Measurements from ENCODE around the gene ZSCAN25.
"Not testable (repeated sequence)": the region's sequence is repeated elsewhere in the genome, so short reads cannot be mapped to it uniquely, and the experiment has no call there.

The ZSCAN25 gene

GRCh38 chr7:99623702-99624447 lies 7.1 kb downstream of the ZSCAN25 start:
- in situ Hi-C loops (cut with MboI; ENCODE audit: low sequenced_read_pairs), result no loop called here
- Histone ChIP-seq H3K4me1 (no peaks in the 10 kb centered on the region), H3K27me3 (ENCODE audit: low read depth) (no peaks in the 10 kb centered on the region), H3K36me3 (replicated peaks) (peaks cover 88% of the 10 kb centered on the region), H3K9me3 (no peaks in the 10 kb centered on the region), H3K4me3 (no peak overlapping the region)
- no peak for DNase-seq (ENCODE audit: low spot score in 2 of 2)

- no peak overlapping the region for H3K4me3 ChIP-seq
- H3K9me3 ChIP-seq, result no peaks in the 10 kb centered on the region
- H3K4me1 ChIP-seq, result no peaks in the 10 kb centered on the region
- no peaks in the 10 kb centered on the region for H3K27me3 ChIP-seq (ENCODE audit: low read depth)
- no peak for DNase-seq (ENCODE audit: low spot score in 2 of 2)
- in situ Hi-C loops (cut with MboI; ENCODE audit: low sequenced_read_pairs), result no loop called here
- H3K36me3 ChIP-seq (replicated peaks), result peaks cover 88% of the 10 kb centered on the region
Measured at GRCh38 chr7:99624484-99624883, 7.7 kb downstream of the ZSCAN25 start.

- Histone ChIP-seq H3K4me1 (no peaks in the 10 kb centered on the region), H3K9me3 (no peaks in the 10 kb centered on the region), H3K36me3 (replicated peaks) (peaks cover 88% of the 10 kb centered on the region), H3K4me3 (no peak overlapping the region), H3K27me3 (ENCODE audit: low read depth) (no peaks in the 10 kb centered on the region)
- in situ Hi-C loops (cut with MboI; ENCODE audit: low sequenced_read_pairs), result no loop called here
- no peak for DNase-seq (ENCODE audit: low spot score in 2 of 2)
Measured at GRCh38 chr7:99625321-99625720, 8.6 kb downstream of the ZSCAN25 start.

- in situ Hi-C loops (cut with MboI; ENCODE audit: low sequenced_read_pairs), result no loop called here
- H3K27me3 ChIP-seq (ENCODE audit: low read depth), result no peaks in the 10 kb centered on the region
- H3K9me3 ChIP-seq, result no peaks in the 10 kb centered on the region
- no peaks in the 10 kb centered on the region for H3K4me1 ChIP-seq
- peaks cover 89% of the 10 kb centered on the region for H3K36me3 ChIP-seq (replicated peaks)
- no peak overlapping the region for H3K4me3 ChIP-seq
- DNase-seq (ENCODE audit: low spot score in 2 of 2), result no peak
Measured at GRCh38 chr7:99625961-99626360, 9.2 kb downstream of the ZSCAN25 start.

- no peak for DNase-seq (ENCODE audit: low spot score in 2 of 2)
- Histone ChIP-seq H3K27me3 (ENCODE audit: low read depth) (no peaks in the 10 kb centered on the region), H3K4me1 (no peaks in the 10 kb centered on the region), H3K9me3 (no peaks in the 10 kb centered on the region), H3K36me3 (replicated peaks) (peaks cover 82% of the 10 kb centered on the region), H3K4me3 (no peak overlapping the region)
- in situ Hi-C loops (cut with MboI; ENCODE audit: low sequenced_read_pairs), result no loop called here
Measured at GRCh38 chr7:99626661-99627060, 9.9 kb downstream of the ZSCAN25 start.

- DNase-seq (ENCODE audit: low spot score in 2 of 2), result no peak
- no peaks in the 10 kb centered on the region for H3K4me1 ChIP-seq
- no peaks in the 10 kb centered on the region for H3K27me3 ChIP-seq (ENCODE audit: low read depth)
- H3K9me3 ChIP-seq, result no peaks in the 10 kb centered on the region
- no peak overlapping the region for H3K4me3 ChIP-seq
- peaks cover 79% of the 10 kb centered on the region for H3K36me3 ChIP-seq (replicated peaks)
- in situ Hi-C loops (cut with MboI; ENCODE audit: low sequenced_read_pairs), result no loop called here
Measured at GRCh38 chr7:99627513-99627912, 10.8 kb downstream of the ZSCAN25 start.

GRCh38 chr7:99628471-99629465 lies 12.0 kb downstream of the ZSCAN25 start:
- no peak for DNase-seq (ENCODE audit: low spot score in 2 of 2)
- Histone ChIP-seq H3K27me3 (ENCODE audit: low read depth) (no peaks in the 10 kb centered on the region), H3K4me1 (no peaks in the 10 kb centered on the region), H3K9me3 (no peaks in the 10 kb centered on the region), H3K4me3 (no peak overlapping the region), H3K36me3 (replicated peaks) (peaks cover 67% of the 10 kb centered on the region)
- in situ Hi-C loops (cut with MboI; ENCODE audit: low sequenced_read_pairs), result no loop called here

- H3K36me3 ChIP-seq (replicated peaks), result peaks cover 58% of the 10 kb centered on the region
Measured at GRCh38 chr7:99629643-99630042, 12.9 kb downstream of the ZSCAN25 start.

GRCh38 chr7:99631295-99632109 lies 14.8 kb downstream of the ZSCAN25 start:
- H3K27me3 ChIP-seq (ENCODE audit: low read depth), result no peaks in the 10 kb centered on the region
- no peaks in the 10 kb centered on the region for H3K9me3 ChIP-seq
- in situ Hi-C loops (cut with MboI; ENCODE audit: low sequenced_read_pairs), result no loop called here
- no peaks in the 10 kb centered on the region for H3K4me1 ChIP-seq
- H3K4me3 ChIP-seq, result no peak overlapping the region
- peaks cover 39% of the 10 kb centered on the region for H3K36me3 ChIP-seq (replicated peaks)
- DNase-seq (ENCODE audit: low spot score in 2 of 2), result no peak

More at GRCh38 chr7:99629643-99630042, 12.9 kb downstream of the ZSCAN25 start:
- no peaks in the 10 kb centered on the region for H3K9me3 ChIP-seq
- H3K4me1 ChIP-seq, result no peaks in the 10 kb centered on the region
- H3K4me3 ChIP-seq, result no peak overlapping the region
- no peaks in the 10 kb centered on the region for H3K27me3 ChIP-seq (ENCODE audit: low read depth)
- in situ Hi-C loops (cut with MboI; ENCODE audit: low sequenced_read_pairs), result no loop called here
- DNase-seq (ENCODE audit: low spot score in 2 of 2), result no peak

- H3K9me3 ChIP-seq; H3K4me3 ChIP-seq; H3K4me1 ChIP-seq; H3K27me3 ChIP-seq (ENCODE audit: low read depth); in situ Hi-C loops (cut with MboI; ENCODE audit: low sequenced_read_pairs); DNase-seq (ENCODE audit: low spot score in 2 of 2); H3K36me3 ChIP-seq (replicated peaks): not testable (repeated sequence)
Measured at GRCh38 chr7:99637414-99637813, 20.7 kb downstream of the ZSCAN25 start.

GRCh38 chr7:99638731-99639130 lies 22.0 kb downstream of the ZSCAN25 start:
- H3K36me3 ChIP-seq (replicated peaks), result no peaks in the 10 kb centered on the region; the same call in 1 of the 2 replicates
- DNase-seq (ENCODE audit: low spot score in 2 of 2), result no peak
- no peaks in the 10 kb centered on the region for H3K9me3 ChIP-seq
- in situ Hi-C loops (cut with MboI; ENCODE audit: low sequenced_read_pairs), result no loop called here
- no peaks in the 10 kb centered on the region for H3K27me3 ChIP-seq (ENCODE audit: low read depth)
- H3K4me3 ChIP-seq, result no peak overlapping the region
- no peaks in the 10 kb centered on the region for H3K4me1 ChIP-seq

- in situ Hi-C loops (cut with MboI; ENCODE audit: low sequenced_read_pairs), result no loop called here
- H3K4me1 ChIP-seq, result no peaks in the 10 kb centered on the region
- H3K36me3 ChIP-seq (replicated peaks), result no peaks in the 10 kb centered on the region; the same call in 1 of the 2 replicates
- H3K27me3 ChIP-seq (ENCODE audit: low read depth), result no peaks in the 10 kb centered on the region
- H3K4me3 ChIP-seq, result no peak overlapping the region
- DNase-seq (ENCODE audit: low spot score in 2 of 2), result no peak
- no peaks in the 10 kb centered on the region for H3K9me3 ChIP-seq
Measured at GRCh38 chr7:99639267-99639666, 22.5 kb downstream of the ZSCAN25 start.

GRCh38 chr7:99642027-99642426 lies 25.3 kb downstream of the ZSCAN25 start:
- in situ Hi-C loops (cut with MboI; ENCODE audit: low sequenced_read_pairs), result no loop called here
- no peaks in the 10 kb centered on the region for H3K4me1 ChIP-seq
- H3K36me3 ChIP-seq (replicated peaks), result 0 out of 2 replicates have a peak, but pooled peaks cover 2% of the 10 kb centered on the region
- no peak for DNase-seq (ENCODE audit: low spot score in 2 of 2)
- no peaks in the 10 kb centered on the region for H3K9me3 ChIP-seq
- H3K4me3 ChIP-seq, result no peak overlapping the region
- no peaks in the 10 kb centered on the region for H3K27me3 ChIP-seq (ENCODE audit: low read depth)
